Osteocyte (in vitro differentiated cells): ENCODE data around the gene GNG2. TPM values are rescaled to one million over a fixed set of nuclear protein-coding genes. Genes with fewer than 3 reads are reported as not detected.

Experiments
- DNase-seq: peaks from one replicate; pipeline ENCODE4 v3.0.0; 2021; ENCODE audit warnings: mixed read lengths; ENCODE audit not compliant: unreplicated experiment; ENCODE audit errors: extremely low spot score
- H3K27ac Mint-ChIP-seq: one replicate; pipeline ENCODE4 v1.8.0; 2021; ENCODE audit warnings: mild to moderate bottlenecking, mixed read lengths; ENCODE audit not compliant: unreplicated experiment
- H3K27me3 Mint-ChIP-seq: one replicate; pipeline ENCODE4 v1.8.0; 2021; ENCODE audit warnings: mixed read lengths; ENCODE audit not compliant: unreplicated experiment
- H3K36me3 Mint-ChIP-seq: one replicate; pipeline ENCODE4 v1.8.0; 2021; ENCODE audit warnings: mixed read lengths; ENCODE audit not compliant: unreplicated experiment
- H3K4me1 Mint-ChIP-seq: one replicate; pipeline ENCODE4 v1.8.0; 2021; ENCODE audit warnings: mixed read lengths; ENCODE audit not compliant: unreplicated experiment
- H3K4me3 Mint-ChIP-seq: one replicate; pipeline ENCODE4 v1.8.0; 2021; ENCODE audit warnings: mild to moderate bottlenecking, moderate library complexity, mixed read lengths; ENCODE audit not compliant: unreplicated experiment
- H3K9me3 Mint-ChIP-seq: one replicate; pipeline ENCODE4 v1.8.0; 2021; ENCODE audit warnings: mixed read lengths; ENCODE audit not compliant: unreplicated experiment
- total RNA-seq: library from RNA; stranded (reverse); gene quantifications from 2 replicates; pipeline ENCODE4 v1.2.1, GENCODE V29; 2021
- TF ChIP-seq, protein P1 (sequence below): fragments of 200-600 bp; sonication (generic); IDR thresholded peaks from 2 replicates; pipeline ENCODE4 v1.5.0; 2021; ENCODE audit warnings: antibody characterized with exemption, mild to moderate bottlenecking, moderate library complexity

The GNG2 gene
- total RNA-seq, 1 donor from 2014 or later: 3.9 TPM

DNA sequence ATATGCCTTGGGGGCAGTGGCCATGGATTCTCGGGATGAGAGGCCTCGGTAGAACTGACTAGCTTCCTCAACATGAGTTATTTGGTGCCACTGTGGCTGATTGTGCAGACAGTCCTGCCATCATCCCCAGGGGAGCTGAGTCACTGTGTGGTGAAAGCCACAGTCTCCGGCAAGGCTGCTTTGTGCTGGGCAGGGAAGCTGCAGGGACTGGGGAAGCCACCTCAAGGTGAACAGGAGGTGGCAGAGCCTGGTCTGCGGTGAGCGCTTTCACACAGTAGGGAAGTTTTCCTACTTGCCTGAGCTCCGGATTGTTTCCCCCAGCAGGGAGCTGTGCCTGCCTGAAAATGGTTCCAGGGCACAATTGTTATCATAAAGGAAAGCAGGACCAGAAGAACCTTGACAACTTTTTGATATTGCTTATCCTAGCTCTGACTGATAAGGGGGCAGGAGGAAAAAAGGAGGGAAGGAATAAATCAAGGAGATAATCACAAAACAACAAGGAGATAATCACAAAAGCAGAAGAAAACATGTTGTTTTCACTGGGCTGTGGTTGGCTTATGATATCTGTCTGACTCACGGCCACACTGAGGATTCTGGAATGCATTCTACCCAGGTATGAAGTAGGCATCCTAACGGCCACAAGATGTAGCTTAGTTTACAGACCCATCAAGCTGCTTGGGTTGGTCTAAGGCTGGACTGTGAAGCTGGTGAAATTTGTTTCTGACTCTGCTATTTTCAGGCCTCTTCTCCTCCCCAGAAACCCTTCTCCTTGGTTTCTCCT lies 32.2 kb upstream of the GNG2 start:
- Mint-ChIP-seq H3K9me3 (no peaks in the 10 kb centered on the region), H3K4me3 (no peak overlapping the region)
- DNase-seq: no peak

DNA sequence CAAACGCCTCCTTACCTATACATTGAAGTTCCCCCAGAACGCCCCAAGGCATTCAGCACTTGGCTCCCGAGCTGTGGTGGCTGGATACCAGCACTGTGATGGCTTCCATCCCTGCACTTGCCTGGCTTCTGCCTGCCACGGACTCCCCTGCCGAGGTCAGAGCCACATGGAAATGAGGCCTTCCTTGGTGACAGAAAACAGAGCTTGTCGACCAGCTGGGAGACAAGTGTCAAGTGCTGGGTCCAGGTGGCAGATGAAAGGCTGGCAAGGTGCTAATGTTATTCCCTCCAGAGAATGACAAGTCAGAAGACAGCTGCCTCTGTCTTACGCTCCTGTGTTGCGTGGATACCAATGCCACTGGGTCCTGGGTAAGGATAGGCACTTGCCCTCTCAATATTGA lies 26.2 kb upstream of the GNG2 start:
- Mint-ChIP-seq H3K9me3 (no peaks in the 10 kb centered on the region), H3K36me3 (no peaks in the 10 kb centered on the region), H3K4me3 (no peak overlapping the region), H3K4me1 (no peaks in the 10 kb centered on the region), H3K27me3 (peaks cover 12% of the 10 kb centered on the region), H3K27ac (no peak overlapping the region)
- peak; percentile 63 for DNase-seq
- TF ChIP-seq, protein P1, sequence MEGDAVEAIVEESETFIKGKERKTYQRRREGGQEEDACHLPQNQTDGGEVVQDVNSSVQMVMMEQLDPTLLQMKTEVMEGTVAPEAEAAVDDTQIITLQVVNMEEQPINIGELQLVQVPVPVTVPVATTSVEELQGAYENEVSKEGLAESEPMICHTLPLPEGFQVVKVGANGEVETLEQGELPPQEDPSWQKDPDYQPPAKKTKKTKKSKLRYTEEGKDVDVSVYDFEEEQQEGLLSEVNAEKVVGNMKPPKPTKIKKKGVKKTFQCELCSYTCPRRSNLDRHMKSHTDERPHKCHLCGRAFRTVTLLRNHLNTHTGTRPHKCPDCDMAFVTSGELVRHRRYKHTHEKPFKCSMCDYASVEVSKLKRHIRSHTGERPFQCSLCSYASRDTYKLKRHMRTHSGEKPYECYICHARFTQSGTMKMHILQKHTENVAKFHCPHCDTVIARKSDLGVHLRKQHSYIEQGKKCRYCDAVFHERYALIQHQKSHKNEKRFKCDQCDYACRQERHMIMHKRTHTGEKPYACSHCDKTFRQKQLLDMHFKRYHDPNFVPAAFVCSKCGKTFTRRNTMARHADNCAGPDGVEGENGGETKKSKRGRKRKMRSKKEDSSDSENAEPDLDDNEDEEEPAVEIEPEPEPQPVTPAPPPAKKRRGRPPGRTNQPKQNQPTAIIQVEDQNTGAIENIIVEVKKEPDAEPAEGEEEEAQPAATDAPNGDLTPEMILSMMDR: no peak

More for the DNA sequence above, 32.2 kb upstream of the GNG2 start:
- H3K36me3 Mint-ChIP-seq: no peaks in the 10 kb centered on the region
- no peak overlapping the region for H3K27ac Mint-ChIP-seq
- H3K4me1 Mint-ChIP-seq: peaks cover 4% of the 10 kb centered on the region
- H3K27me3 Mint-ChIP-seq: no peaks in the 10 kb centered on the region
- TF ChIP-seq, protein P1: no peak

DNA sequence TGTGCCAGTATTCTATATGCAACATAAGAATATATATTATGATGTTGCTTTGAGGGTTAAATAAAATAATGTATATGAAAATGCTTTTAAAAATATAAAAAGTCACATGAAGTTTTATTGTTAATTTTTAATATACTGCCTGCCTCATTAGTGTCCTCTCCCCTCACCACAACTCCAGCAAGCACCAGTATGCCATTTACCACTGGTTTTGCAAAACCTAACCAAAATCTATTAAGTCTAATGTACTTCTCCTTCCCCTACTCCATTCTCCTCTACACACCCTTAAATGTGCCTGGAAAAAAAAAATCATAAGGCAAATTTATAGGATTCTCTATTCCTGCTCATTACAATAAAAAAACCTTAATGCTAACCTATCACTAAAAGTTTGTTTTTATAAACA lies 24.0 kb upstream of the GNG2 start:
- Mint-ChIP-seq H3K9me3 (no peaks in the 10 kb centered on the region), H3K4me3 (no peak overlapping the region), H3K4me1 (no peaks in the 10 kb centered on the region), H3K27ac (no peak overlapping the region), H3K36me3 (no peaks in the 10 kb centered on the region), H3K27me3 (peaks cover 30% of the 10 kb centered on the region)
- DNase-seq: no peak
- TF ChIP-seq, protein P1: no peak

DNA sequence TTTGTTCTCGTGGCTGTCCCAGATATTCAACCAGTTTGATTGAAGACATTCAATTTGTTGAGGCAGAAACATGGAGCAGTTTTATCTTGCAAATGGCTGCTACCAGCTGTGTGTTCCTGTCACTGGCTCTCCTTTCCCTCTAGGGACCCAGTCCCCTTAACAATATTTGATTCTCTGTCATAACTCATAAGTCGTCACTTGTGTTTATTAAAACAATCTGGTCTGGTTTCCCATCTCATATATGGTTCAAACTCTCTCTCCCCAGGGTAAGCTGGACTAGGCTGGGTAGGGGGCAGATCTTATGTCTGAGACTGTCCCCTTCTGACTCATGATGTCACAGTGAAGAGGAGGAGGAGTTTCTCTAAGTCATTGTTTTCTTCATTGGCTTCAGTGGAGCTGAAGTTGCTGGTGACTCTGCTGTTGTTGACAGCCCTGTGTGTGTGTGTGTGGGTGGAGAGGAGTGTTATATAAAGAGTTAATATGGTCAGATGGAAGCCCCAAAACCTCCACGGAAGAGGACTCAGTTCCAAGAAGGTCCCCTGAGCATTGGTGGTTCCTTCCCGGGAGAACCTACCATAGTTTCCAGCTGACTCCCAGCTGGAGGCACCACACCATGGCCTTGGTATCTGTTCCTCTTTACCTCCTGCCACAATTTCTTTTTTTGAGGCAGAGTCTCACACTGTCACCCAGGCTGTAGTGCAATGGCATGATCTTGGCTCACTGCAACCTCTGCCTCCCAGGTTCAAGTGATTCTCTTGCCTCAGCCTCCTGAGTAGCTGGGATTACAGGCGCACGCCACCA lies 16.1 kb upstream of the GNG2 start:
- TF ChIP-seq, protein P1: no peak
- DNase-seq: no peak
- H3K27me3 Mint-ChIP-seq: peaks cover 20% of the 10 kb centered on the region
- peaks cover 2% of the 10 kb centered on the region for H3K4me1 Mint-ChIP-seq
- no peak overlapping the region for H3K27ac Mint-ChIP-seq
- H3K36me3 Mint-ChIP-seq: no peaks in the 10 kb centered on the region
- no peak overlapping the region for H3K4me3 Mint-ChIP-seq
- no peaks in the 10 kb centered on the region for H3K9me3 Mint-ChIP-seq

DNA sequence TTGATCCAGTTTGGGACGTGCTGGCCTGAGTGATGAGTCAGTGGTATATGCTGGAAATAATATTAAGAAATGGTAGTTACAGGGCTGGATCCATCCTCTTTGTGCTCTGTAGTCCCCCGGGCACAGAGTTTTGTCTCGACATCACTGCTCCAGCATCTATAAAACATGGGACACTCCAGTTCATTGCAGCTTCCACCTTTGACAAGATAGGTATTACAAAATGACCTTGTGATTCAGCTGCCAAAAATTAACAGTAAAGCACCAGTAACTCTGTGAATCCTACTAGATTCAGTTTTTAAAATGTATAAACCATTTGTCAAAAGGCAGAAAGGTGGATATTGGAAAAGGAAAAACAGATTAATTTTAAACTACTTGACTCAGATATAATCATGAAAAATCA lies 14.6 kb upstream of the GNG2 start:
- Mint-ChIP-seq H3K4me3 (no peak overlapping the region), H3K4me1 (peaks cover 2% of the 10 kb centered on the region), H3K27me3 (peaks cover 6% of the 10 kb centered on the region), H3K36me3 (no peaks in the 10 kb centered on the region), H3K9me3 (no peaks in the 10 kb centered on the region), H3K27ac (no peak overlapping the region)
- no peak for DNase-seq
- TF ChIP-seq, protein P1: no peak
